HepG2 (cell line): ENCODE results near the gene PLD2. TPM values are rescaled to one million over a fixed set of nuclear protein-coding genes. Genes with fewer than 3 reads are reported as not detected.

Source experiments
- GATAD2A ChIP-seq: IDR thresholded peaks from 2 replicates; pipeline ENCODE4 v1.6.1; 2016
- HNF4A ChIP-seq: sonication (generic); formaldehyde crosslinking; IDR thresholded peaks from 2 replicates; pipeline ENCODE4 v1.4.0; 2020; ENCODE audit warnings: missing genetic modification reagents
- KAT7 ChIP-seq: IDR thresholded peaks from 2 replicates; pipeline ENCODE4 v1.6.1; 2018; ENCODE audit warnings: borderline replicate concordance, missing compliant biosample characterization
- MIER2 ChIP-seq: IDR thresholded peaks from 2 replicates; pipeline ENCODE4 v1.6.1; 2016; ENCODE audit warnings: missing biosample characterization, missing genetic modification reagents
- PRPF4 ChIP-seq: fragments of 200-400 bp; formaldehyde crosslinking; IDR thresholded peaks from 2 replicates; pipeline ENCODE4 v1.6.1; 2016; ENCODE audit warnings: low read length, low read depth; ENCODE audit not compliant: poor library complexity, severe bottlenecking
- RARA ChIP-seq: IDR thresholded peaks from 2 replicates; pipeline ENCODE4 v1.6.1; 2016; ENCODE audit warnings: missing genetic modification reagents, missing compliant biosample characterization
- RCOR2 ChIP-seq: IDR thresholded peaks from 2 replicates; pipeline ENCODE4 v1.6.1; 2016; ENCODE audit warnings: missing biosample characterization, missing genetic modification reagents
- SAP130 ChIP-seq: IDR thresholded peaks from 2 replicates; pipeline ENCODE4 v1.6.1; 2016; ENCODE audit warnings: low read depth
- TEAD3 ChIP-seq: optimal IDR thresholded peaks from 2 replicates; pipeline ENCODE3; 2016; ENCODE audit warnings: borderline replicate concordance
- ZBTB42 ChIP-seq: sonication (generic); formaldehyde crosslinking; IDR thresholded peaks from 2 replicates; pipeline ENCODE4 v1.5.0; 2020; ENCODE audit warnings: mild to moderate bottlenecking, missing genetic modification reagents
- ZNF614 ChIP-seq: IDR thresholded peaks from 2 replicates; pipeline ENCODE4 v1.6.1; 2018; ENCODE audit warnings: missing biosample characterization, missing genetic modification reagents, inconsistent platforms, borderline replicate concordance
- polyA plus RNA-seq, 8 experiments: library from polyadenylated mRNA; depleted of rRNA in 3 of 8; stranded (reverse) in 7 of 8; unstranded in 1 of 8; fragments of >200 nt; fragmentation: Illumina TruSeq in 4 of 8; extraction: Trizol in 4 of 8; gene quantifications; 2 replicates each; pipeline versions ENCODE4 v1.2.1 to v1.2.3, GENCODE V29; 2011 to 2016; ENCODE audit warnings: low read depth in 4 of 8, missing spikeins in 1 of 8, mixed read lengths in 1 of 8; ENCODE audit not compliant: insufficient read depth in 1 of 8
- total RNA-seq, 5 experiments: library from RNA; depleted of rRNA; stranded (reverse); fragments of >200 nt; fragmentation: Illumina TruSeq; extraction: Trizol; gene quantifications; 2 replicates each; pipeline ENCODE4 v1.2.3, GENCODE V29; 2016; ENCODE audit warnings: low read depth in 1 of 5
- TF ChIP-seq, protein P1 (sequence below): sonication (generic); formaldehyde crosslinking; IDR thresholded peaks from 2 replicates; pipeline ENCODE4 v1.5.1; 2020; ENCODE audit warnings: missing genetic modification reagents, mild to moderate bottlenecking, borderline replicate concordance
- TF ChIP-seq, protein P2 (sequence below): sonication (generic); formaldehyde crosslinking; IDR thresholded peaks from 2 replicates; pipeline ENCODE4 v1.8.0; 2022; ENCODE audit warnings: missing genetic modification reagents, mild to moderate bottlenecking, moderate library complexity, borderline replicate concordance
- TF ChIP-seq, protein P3 (sequence below): sonication (generic); formaldehyde crosslinking; IDR thresholded peaks from 2 replicates; pipeline ENCODE4 v1.8.0; 2022; ENCODE audit warnings: mild to moderate bottlenecking, missing genetic modification reagents
- TF ChIP-seq, protein P4 (sequence below): sonication (generic); formaldehyde crosslinking; IDR thresholded peaks from 2 replicates; pipeline ENCODE4 v1.5.0; 2020; ENCODE audit warnings: mild to moderate bottlenecking, missing genetic modification reagents
- TF ChIP-seq, protein P5 (sequence below): sonication (generic); formaldehyde crosslinking; IDR thresholded peaks from 2 replicates; pipeline ENCODE4 v1.4.0; 2020; ENCODE audit warnings: missing genetic modification reagents

Gene PLD2
- total and polyA plus RNA-seq, 2 of the 13 experiments (the other 11 are each of a cell fraction or from before 2014, with no cell fraction given), result 13.4 to 29.7 TPM

DNA sequence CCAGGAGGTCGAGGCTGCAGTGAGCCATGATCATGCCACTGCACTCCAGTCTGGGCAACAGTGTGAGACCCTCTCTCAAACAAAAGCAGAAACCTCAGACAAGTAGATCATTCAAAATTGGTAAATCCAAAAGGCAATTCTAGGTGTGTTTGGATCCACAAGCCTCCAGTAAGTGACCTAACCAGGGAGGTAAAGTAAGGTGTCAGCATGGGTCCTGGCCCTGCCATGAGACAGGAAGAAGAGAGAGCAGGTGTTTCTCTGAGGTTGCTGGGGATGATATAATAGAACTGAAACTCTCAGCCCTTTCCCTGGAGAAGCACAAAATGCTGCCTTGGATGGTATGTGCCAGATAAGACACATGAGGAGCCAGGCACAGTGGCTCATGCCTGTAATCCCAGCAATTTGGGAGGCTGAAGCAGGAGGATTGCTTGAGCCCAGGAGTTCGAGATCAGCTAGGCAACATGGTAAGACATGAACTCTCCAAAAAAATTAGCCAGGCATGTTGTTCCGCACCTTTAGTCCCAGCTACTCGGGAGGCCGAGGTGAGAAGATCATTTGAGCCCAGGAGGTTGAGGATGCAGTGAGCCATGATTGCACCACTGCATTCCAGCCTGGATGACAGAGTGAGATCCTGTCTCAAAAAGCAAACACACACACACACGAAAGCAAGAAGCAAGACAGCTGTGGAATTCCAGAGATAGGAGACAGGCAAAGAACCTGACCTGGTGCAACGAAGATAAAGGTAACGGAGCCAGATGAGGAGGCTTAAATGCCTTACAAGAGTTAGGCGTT is 28.8 kb upstream of the PLD2 start (continued):
- TF ChIP-seq, protein P1, sequence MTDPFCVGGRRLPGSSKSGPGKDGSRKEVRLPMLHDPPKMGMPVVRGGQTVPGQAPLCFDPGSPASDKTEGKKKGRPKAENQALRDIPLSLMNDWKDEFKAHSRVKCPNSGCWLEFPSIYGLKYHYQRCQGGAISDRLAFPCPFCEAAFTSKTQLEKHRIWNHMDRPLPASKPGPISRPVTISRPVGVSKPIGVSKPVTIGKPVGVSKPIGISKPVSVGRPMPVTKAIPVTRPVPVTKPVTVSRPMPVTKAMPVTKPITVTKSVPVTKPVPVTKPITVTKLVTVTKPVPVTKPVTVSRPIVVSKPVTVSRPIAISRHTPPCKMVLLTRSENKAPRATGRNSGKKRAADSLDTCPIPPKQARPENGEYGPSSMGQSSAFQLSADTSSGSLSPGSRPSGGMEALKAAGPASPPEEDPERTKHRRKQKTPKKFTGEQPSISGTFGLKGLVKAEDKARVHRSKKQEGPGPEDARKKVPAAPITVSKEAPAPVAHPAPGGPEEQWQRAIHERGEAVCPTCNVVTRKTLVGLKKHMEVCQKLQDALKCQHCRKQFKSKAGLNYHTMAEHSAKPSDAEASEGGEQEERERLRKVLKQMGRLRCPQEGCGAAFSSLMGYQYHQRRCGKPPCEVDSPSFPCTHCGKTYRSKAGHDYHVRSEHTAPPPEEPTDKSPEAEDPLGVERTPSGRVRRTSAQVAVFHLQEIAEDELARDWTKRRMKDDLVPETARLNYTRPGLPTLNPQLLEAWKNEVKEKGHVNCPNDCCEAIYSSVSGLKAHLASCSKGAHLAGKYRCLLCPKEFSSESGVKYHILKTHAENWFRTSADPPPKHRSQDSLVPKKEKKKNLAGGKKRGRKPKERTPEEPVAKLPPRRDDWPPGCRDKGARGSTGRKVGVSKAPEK (CRISPR knock-in tag), result 0 out of 2 replicates have a peak, but pooled peaks have one; percentile 88
- TF ChIP-seq RARA (CRISPR knock-in tag) (peak; percentile 79), KAT7 (CRISPR knock-in tag) (peak; percentile 69; the same call in 1 of the 2 replicates), GATAD2A (CRISPR knock-in tag) (peak; percentile 93), TEAD3 (CRISPR knock-in tag) (peak; percentile 100), ZBTB42 (CRISPR knock-in tag) (peak; percentile 39; the same call in 1 of the 2 replicates), HNF4A (CRISPR knock-in tag) (peak; percentile 75), SAP130 (CRISPR knock-in tag) (peak; percentile 93), PRPF4 (no peak), ZNF614 (CRISPR knock-in tag) (peak; percentile 72; the same call in 1 of the 2 replicates), MIER2 (CRISPR knock-in tag) (peak; percentile 67; the same call in 1 of the 2 replicates), RCOR2 (CRISPR knock-in tag) (peak; percentile 90)
- TF ChIP-seq, protein P2, sequence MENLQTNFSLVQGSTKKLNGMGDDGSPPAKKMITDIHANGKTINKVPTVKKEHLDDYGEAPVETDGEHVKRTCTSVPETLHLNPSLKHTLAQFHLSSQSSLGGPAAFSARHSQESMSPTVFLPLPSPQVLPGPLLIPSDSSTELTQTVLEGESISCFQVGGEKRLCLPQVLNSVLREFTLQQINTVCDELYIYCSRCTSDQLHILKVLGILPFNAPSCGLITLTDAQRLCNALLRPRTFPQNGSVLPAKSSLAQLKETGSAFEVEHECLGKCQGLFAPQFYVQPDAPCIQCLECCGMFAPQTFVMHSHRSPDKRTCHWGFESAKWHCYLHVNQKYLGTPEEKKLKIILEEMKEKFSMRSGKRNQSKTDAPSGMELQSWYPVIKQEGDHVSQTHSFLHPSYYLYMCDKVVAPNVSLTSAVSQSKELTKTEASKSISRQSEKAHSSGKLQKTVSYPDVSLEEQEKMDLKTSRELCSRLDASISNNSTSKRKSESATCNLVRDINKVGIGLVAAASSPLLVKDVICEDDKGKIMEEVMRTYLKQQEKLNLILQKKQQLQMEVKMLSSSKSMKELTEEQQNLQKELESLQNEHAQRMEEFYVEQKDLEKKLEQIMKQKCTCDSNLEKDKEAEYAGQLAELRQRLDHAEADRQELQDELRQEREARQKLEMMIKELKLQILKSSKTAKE, result peak; percentile 61; the same call in 1 of the 2 replicates
- TF ChIP-seq, protein P3, sequence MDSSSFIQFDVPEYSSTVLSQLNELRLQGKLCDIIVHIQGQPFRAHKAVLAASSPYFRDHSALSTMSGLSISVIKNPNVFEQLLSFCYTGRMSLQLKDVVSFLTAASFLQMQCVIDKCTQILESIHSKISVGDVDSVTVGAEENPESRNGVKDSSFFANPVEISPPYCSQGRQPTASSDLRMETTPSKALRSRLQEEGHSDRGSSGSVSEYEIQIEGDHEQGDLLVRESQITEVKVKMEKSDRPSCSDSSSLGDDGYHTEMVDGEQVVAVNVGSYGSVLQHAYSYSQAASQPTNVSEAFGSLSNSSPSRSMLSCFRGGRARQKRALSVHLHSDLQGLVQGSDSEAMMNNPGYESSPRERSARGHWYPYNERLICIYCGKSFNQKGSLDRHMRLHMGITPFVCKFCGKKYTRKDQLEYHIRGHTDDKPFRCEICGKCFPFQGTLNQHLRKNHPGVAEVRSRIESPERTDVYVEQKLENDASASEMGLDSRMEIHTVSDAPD (CRISPR knock-in tag), result peak; percentile 62; the same call in 1 of the 2 replicates
- TF ChIP-seq, protein P4, sequence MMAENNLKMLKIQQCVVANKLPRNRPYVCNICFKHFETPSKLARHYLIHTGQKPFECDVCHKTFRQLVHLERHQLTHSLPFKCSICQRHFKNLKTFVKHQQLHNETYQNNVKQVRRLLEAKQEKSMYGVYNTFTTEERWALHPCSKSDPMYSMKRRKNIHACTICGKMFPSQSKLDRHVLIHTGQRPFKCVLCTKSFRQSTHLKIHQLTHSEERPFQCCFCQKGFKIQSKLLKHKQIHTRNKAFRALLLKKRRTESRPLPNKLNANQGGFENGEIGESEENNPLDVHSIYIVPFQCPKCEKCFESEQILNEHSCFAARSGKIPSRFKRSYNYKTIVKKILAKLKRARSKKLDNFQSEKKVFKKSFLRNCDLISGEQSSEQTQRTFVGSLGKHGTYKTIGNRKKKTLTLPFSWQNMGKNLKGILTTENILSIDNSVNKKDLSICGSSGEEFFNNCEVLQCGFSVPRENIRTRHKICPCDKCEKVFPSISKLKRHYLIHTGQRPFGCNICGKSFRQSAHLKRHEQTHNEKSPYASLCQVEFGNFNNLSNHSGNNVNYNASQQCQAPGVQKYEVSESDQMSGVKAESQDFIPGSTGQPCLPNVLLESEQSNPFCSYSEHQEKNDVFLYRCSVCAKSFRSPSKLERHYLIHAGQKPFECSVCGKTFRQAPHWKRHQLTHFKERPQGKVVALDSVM (CRISPR knock-in tag), result peak; percentile 90
- TF ChIP-seq, protein P5, sequence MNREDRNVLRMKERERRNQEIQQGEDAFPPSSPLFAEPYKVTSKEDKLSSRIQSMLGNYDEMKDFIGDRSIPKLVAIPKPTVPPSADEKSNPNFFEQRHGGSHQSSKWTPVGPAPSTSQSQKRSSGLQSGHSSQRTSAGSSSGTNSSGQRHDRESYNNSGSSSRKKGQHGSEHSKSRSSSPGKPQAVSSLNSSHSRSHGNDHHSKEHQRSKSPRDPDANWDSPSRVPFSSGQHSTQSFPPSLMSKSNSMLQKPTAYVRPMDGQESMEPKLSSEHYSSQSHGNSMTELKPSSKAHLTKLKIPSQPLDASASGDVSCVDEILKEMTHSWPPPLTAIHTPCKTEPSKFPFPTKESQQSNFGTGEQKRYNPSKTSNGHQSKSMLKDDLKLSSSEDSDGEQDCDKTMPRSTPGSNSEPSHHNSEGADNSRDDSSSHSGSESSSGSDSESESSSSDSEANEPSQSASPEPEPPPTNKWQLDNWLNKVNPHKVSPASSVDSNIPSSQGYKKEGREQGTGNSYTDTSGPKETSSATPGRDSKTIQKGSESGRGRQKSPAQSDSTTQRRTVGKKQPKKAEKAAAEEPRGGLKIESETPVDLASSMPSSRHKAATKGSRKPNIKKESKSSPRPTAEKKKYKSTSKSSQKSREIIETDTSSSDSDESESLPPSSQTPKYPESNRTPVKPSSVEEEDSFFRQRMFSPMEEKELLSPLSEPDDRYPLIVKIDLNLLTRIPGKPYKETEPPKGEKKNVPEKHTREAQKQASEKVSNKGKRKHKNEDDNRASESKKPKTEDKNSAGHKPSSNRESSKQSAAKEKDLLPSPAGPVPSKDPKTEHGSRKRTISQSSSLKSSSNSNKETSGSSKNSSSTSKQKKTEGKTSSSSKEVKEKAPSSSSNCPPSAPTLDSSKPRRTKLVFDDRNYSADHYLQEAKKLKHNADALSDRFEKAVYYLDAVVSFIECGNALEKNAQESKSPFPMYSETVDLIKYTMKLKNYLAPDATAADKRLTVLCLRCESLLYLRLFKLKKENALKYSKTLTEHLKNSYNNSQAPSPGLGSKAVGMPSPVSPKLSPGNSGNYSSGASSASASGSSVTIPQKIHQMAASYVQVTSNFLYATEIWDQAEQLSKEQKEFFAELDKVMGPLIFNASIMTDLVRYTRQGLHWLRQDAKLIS (CRISPR knock-in tag), result 0 out of 2 replicates have a peak, but pooled peaks have one; percentile 46
